ENCODE results near the gene FOXP1.

The FOXP1 gene

GRCh38 chr3:71185733-71186455 lies 397.6 kb downstream of the FOXP1 start:
- H3K4me1 ChIP-seq (ENCODE audit: insufficient read depth, low read length, severe bottlenecking) = peaks cover 30% of the 10 kb centered on the region
- peaks cover 7% of the 10 kb centered on the region; the same call in 1 of the 2 replicates for H3K36me3 ChIP-seq (ENCODE audit: insufficient read depth, low read length)
- no peak overlapping the region for H3K9ac ChIP-seq (ENCODE audit: low read length)
- TF ChIP-seq CTCF (IDR thresholded peaks at IDR 0.05; ENCODE audit: low read length) (no peak), EZH2 (IDR thresholded peaks at IDR 0.05; ENCODE audit: borderline replicate concordance, low read length) (no peak)
- no peaks in the 10 kb centered on the region for H3K9me2 ChIP-seq (ENCODE audit: low read depth, low read length)
- H2AFZ ChIP-seq (ENCODE audit: low read length) = no peak overlapping the region
- no peaks in the 10 kb centered on the region for H3K9me3 ChIP-seq (ENCODE audit: low read length)
- H3K4me2 ChIP-seq (ENCODE audit: low read length) = no peak overlapping the region
- H3K4me3 ChIP-seq (ENCODE audit: low read depth, low read length, poor library complexity, severe bottlenecking) = no peak overlapping the region
- no peaks in the 10 kb centered on the region for H4K20me1 ChIP-seq (ENCODE audit: insufficient read depth, low read length)
- H3K27me3 ChIP-seq (ENCODE audit: insufficient read depth, low read length) = no peaks in the 10 kb centered on the region
- H3K27ac ChIP-seq (ENCODE audit: low read depth, low read length, poor library complexity, severe bottlenecking) = peak overlapping the region; percentile 27
- H3F3A ChIP-seq (ENCODE audit: insufficient read depth, low read length) = no peaks in the 10 kb centered on the region
- no peaks in the 10 kb centered on the region for H3K79me2 ChIP-seq (ENCODE audit: insufficient read depth, low read length)

GRCh38 chr3:71184252-71184651 lies 399.3 kb downstream of the FOXP1 start:
- TF ChIP-seq EZH2 (IDR thresholded peaks at IDR 0.05; ENCODE audit: borderline replicate concordance, low read length) (no peak), CTCF (IDR thresholded peaks at IDR 0.05; ENCODE audit: low read length) (no peak)
- peaks cover 30% of the 10 kb centered on the region for H3K4me1 ChIP-seq (ENCODE audit: insufficient read depth, low read length, severe bottlenecking)

GRCh38 chr3:71183549-71183948 lies 400.0 kb downstream of the FOXP1 start:
- Histone ChIP-seq H3K4me2 (ENCODE audit: low read length) (no peak overlapping the region; the same call in 1 of the 2 replicates), H3K4me1 (ENCODE audit: insufficient read depth, low read length, severe bottlenecking) (peaks cover 30% of the 10 kb centered on the region)

More at GRCh38 chr3:71184252-71184651, 399.3 kb downstream of the FOXP1 start:
- Histone ChIP-seq H3K36me3 (ENCODE audit: insufficient read depth, low read length) (peaks cover 15% of the 10 kb centered on the region; the same call in 1 of the 2 replicates), H3K4me3 (ENCODE audit: low read depth, low read length, poor library complexity, severe bottlenecking) (no peak overlapping the region), H3F3A (ENCODE audit: insufficient read depth, low read length) (no peaks in the 10 kb centered on the region), H3K79me2 (ENCODE audit: insufficient read depth, low read length) (no peaks in the 10 kb centered on the region), H3K27me3 (ENCODE audit: insufficient read depth, low read length) (no peaks in the 10 kb centered on the region), H4K20me1 (ENCODE audit: insufficient read depth, low read length) (no peaks in the 10 kb centered on the region), H3K9ac (ENCODE audit: low read length) (no peak overlapping the region), H3K27ac (ENCODE audit: low read depth, low read length, poor library complexity, severe bottlenecking) (peak overlapping the region; percentile 19), H3K9me2 (ENCODE audit: low read depth, low read length) (no peaks in the 10 kb centered on the region), H3K9me3 (ENCODE audit: low read length) (no peaks in the 10 kb centered on the region), H3K4me2 (ENCODE audit: low read length) (no peak overlapping the region), H2AFZ (ENCODE audit: low read length) (no peak overlapping the region)

More at GRCh38 chr3:71183549-71183948, 400.0 kb downstream of the FOXP1 start:
- Histone ChIP-seq H3K9me3 (ENCODE audit: low read length) (no peaks in the 10 kb centered on the region), H3K9ac (ENCODE audit: low read length) (no peak overlapping the region), H4K20me1 (ENCODE audit: insufficient read depth, low read length) (no peaks in the 10 kb centered on the region), H3K9me2 (ENCODE audit: low read depth, low read length) (no peaks in the 10 kb centered on the region), H3K27me3 (ENCODE audit: insufficient read depth, low read length) (no peaks in the 10 kb centered on the region), H3K27ac (ENCODE audit: low read depth, low read length, poor library complexity, severe bottlenecking) (peak overlapping the region; percentile 19), H2AFZ (ENCODE audit: low read length) (no peak overlapping the region), H3F3A (ENCODE audit: insufficient read depth, low read length) (no peaks in the 10 kb centered on the region), H3K36me3 (ENCODE audit: insufficient read depth, low read length) (peaks cover 12% of the 10 kb centered on the region; the same call in 1 of the 2 replicates), H3K4me3 (ENCODE audit: low read depth, low read length, poor library complexity, severe bottlenecking) (no peak overlapping the region), H3K79me2 (ENCODE audit: insufficient read depth, low read length) (no peaks in the 10 kb centered on the region)
- no peak for TF ChIP-seq EZH2 (IDR thresholded peaks at IDR 0.05; ENCODE audit: borderline replicate concordance, low read length)
- TF ChIP-seq CTCF (IDR thresholded peaks at IDR 0.05; ENCODE audit: low read length) = no peak
